Thoracic aorta (tissue), 2 donors: ENCODE measurements around the gene EP400. TPM values are rescaled to one million over a fixed set of nuclear protein-coding genes. Genes with fewer than 3 reads are reported as not detected.
"Not testable (repeated sequence)": the region's sequence is repeated elsewhere in the genome, so short reads cannot be mapped to it uniquely, and the experiment has no call there.

Experiments
- ATAC-seq: fragments of 150-250 bp; one replicate; pipeline ENCODE4 v1.8.0; 2017; ENCODE audit warnings: low read depth; ENCODE audit not compliant: insufficient number of reproducible peaks, low FRiP score
- DNase-seq: peaks from one replicate; pipeline ENCODE4 v3.0.0-alpha.2; 2020; ENCODE audit warnings: low spot score
- H3K27ac ChIP-seq, 2 donors: fragments of 200-600 bp; sonication (generic); 1 replicate in 1 of 2; 2 replicates in 1 of 2; pipeline ENCODE4 v1.5.1; 2016; ENCODE audit warnings: mild to moderate bottlenecking in 2 of 2, moderate library complexity in 2 of 2
- H3K27me3 ChIP-seq: fragments of 200-600 bp; sonication (generic); replicated peaks from 2 replicates; pipeline ENCODE4 v1.6.0; 2016; ENCODE audit warnings: mild to moderate bottlenecking; ENCODE audit not compliant: insufficient read depth
- H3K36me3 ChIP-seq: fragments of 200-600 bp; sonication (generic); one replicate; pipeline ENCODE4 v1.5.1; 2016
- H3K4me1 ChIP-seq, 2 donors: fragments of 200-600 bp; sonication (generic); 1 replicate in 1 of 2; 2 replicates in 1 of 2; pipeline versions ENCODE4 v1.5.1 to v1.6.0; 2016; ENCODE audit warnings: low read depth in 2 of 2, mild to moderate bottlenecking in 1 of 2; ENCODE audit not compliant: control insufficient read depth in 1 of 2
- H3K4me3 ChIP-seq: fragments of 200-600 bp; sonication (generic); 2 replicates; pipeline ENCODE4 v1.5.1; 2016; ENCODE audit warnings: mild to moderate bottlenecking
- H3K9me3 ChIP-seq: fragments of 200-600 bp; sonication (generic); 2 replicates; pipeline ENCODE4 v1.5.1; 2016
- total RNA-seq, 2 donors: library from RNA; depleted of rRNA; stranded (reverse); fragments of >200 nt; gene quantifications; one replicate each; pipeline versions ENCODE4 v1.1.0 to v1.2.3, GENCODE V29; 2016
- TF ChIP-seq, protein P1 (sequence below): fragments of 200-600 bp; sonication (generic); IDR thresholded peaks from one replicate; pipeline ENCODE4 v1.5.1; 2019; ENCODE audit warnings: antibody characterized with exemption

EP400 gene
- total RNA-seq, 2 donors from 2014 or later = 20.2 to 47.3 TPM

DNA sequence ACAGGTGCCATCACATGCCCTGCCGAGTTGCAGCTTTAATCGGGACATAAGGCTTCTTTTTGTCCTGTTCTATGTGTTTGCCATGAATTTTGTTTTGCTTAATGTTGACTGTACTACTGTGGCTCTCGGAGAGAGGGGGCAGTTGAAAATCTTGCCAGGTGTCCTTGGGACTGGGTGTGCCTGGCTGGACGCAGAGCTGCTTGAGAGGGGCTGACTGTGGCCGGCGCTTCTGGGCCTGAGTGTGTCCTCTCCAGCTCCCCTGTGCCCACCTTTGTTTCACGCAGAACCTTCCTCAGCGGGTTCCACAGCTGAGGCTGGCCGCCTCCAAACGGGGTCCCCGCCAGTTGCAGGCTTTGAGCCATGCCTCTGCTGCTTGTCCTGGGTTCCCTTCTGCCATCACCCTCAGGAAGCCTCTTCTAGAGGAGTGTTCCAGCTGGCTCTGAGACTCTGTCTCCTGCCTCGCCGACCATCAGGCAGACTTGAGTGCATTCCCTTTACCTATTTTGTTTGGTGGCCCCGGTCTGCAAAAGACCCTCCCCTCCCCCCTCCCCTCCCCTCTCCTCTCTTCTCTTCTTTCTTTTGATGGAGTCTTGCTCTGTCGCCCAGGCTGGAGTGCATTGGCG lies 144.6 kb downstream of the EP400 start:
- DNase-seq = no peak
- no peak for ATAC-seq
- H3K4me3 ChIP-seq = no peak overlapping the region
- no peak overlapping the region for H3K27ac ChIP-seq
- H3K36me3 ChIP-seq = no peaks in the 10 kb centered on the region
- H3K9me3 ChIP-seq = no peaks in the 10 kb centered on the region
- TF ChIP-seq, protein P1, sequence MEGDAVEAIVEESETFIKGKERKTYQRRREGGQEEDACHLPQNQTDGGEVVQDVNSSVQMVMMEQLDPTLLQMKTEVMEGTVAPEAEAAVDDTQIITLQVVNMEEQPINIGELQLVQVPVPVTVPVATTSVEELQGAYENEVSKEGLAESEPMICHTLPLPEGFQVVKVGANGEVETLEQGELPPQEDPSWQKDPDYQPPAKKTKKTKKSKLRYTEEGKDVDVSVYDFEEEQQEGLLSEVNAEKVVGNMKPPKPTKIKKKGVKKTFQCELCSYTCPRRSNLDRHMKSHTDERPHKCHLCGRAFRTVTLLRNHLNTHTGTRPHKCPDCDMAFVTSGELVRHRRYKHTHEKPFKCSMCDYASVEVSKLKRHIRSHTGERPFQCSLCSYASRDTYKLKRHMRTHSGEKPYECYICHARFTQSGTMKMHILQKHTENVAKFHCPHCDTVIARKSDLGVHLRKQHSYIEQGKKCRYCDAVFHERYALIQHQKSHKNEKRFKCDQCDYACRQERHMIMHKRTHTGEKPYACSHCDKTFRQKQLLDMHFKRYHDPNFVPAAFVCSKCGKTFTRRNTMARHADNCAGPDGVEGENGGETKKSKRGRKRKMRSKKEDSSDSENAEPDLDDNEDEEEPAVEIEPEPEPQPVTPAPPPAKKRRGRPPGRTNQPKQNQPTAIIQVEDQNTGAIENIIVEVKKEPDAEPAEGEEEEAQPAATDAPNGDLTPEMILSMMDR = no peak
- H3K4me1 ChIP-seq = no peaks in the 10 kb centered on the region
- H3K27me3 ChIP-seq = no peaks in the 10 kb centered on the region

DNA sequence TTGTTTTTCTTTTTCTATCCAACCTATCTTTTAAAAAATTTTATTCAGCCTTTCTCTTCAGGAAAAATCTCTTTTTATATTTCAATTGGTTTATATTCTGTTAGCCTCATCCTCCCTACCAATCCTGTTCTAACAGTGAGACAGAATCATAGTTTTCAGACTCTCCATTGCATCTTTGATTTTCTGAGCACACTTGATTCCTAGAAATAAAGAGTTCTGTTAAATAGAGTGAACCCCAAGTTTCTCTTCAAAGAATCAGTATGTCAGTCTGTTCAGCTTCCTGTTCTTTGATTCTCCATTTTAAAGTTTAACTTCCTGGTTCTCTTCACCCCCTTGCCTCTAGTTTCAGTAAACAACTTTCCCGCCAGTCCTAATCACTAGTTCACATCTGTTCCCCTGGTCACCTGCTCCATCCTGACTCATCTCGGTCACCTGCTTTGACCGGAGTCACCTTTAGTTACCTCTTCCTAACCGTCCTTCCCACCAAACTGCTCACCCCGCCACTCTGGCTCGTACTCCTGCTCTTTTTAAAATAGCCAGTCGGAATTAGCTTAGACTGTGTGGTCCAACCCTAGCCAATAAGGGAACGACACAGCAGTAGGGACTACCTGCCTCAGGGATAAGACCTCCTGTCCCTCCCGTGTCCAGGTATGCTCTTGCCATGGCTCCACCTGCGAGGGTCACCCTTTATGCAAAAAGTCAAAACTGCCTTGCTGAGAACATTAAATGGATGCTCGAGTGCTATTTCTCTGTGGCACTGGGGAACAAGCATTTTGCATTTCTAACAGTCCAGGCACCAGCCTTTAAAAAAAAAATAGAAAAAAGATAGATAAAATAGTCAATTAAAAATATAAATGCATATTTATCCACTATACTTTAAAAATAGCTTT lies 146.0 kb downstream of the EP400 start:
- Histone ChIP-seq H3K4me1 (no peaks in the 10 kb centered on the region), H3K4me3 (no peak overlapping the region), H3K9me3 (no peaks in the 10 kb centered on the region), H3K27ac (no peak overlapping the region), H3K36me3 (peaks cover 7% of the 10 kb centered on the region), H3K27me3 (no peaks in the 10 kb centered on the region)
- ATAC-seq (no peak), DNase-seq (no peak)
- TF ChIP-seq, protein P1 = no peak

DNA sequence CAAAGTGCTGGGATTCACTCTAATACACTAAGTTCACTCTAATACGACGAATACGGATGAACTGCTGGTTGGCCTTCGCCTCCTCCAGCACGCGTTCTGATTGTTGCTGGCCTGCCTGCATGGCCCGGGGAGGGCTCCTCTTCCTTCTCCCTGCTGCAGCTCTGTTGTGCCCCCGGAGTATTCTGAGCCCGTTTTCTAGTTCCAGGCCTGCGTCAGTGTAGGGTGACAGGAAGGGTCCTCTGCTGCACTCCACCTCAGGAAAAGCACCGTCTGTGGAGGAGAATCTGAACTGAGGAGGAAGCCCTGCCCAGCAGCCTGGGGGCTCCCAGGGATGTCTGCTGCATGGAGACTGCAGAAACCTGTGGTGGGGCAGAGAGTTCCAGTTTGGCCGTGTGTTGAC lies 150.0 kb downstream of the EP400 start:
- H3K27ac ChIP-seq = no peak overlapping the region
- no peak overlapping the region for H3K4me3 ChIP-seq
- TF ChIP-seq, protein P1 = no peak
- no peaks in the 10 kb centered on the region for H3K9me3 ChIP-seq
- peaks cover 7% of the 10 kb centered on the region for H3K36me3 ChIP-seq
- no peak for DNase-seq
- no peaks in the 10 kb centered on the region for H3K4me1 ChIP-seq
- no peak for ATAC-seq
- H3K27me3 ChIP-seq = no peaks in the 10 kb centered on the region

DNA sequence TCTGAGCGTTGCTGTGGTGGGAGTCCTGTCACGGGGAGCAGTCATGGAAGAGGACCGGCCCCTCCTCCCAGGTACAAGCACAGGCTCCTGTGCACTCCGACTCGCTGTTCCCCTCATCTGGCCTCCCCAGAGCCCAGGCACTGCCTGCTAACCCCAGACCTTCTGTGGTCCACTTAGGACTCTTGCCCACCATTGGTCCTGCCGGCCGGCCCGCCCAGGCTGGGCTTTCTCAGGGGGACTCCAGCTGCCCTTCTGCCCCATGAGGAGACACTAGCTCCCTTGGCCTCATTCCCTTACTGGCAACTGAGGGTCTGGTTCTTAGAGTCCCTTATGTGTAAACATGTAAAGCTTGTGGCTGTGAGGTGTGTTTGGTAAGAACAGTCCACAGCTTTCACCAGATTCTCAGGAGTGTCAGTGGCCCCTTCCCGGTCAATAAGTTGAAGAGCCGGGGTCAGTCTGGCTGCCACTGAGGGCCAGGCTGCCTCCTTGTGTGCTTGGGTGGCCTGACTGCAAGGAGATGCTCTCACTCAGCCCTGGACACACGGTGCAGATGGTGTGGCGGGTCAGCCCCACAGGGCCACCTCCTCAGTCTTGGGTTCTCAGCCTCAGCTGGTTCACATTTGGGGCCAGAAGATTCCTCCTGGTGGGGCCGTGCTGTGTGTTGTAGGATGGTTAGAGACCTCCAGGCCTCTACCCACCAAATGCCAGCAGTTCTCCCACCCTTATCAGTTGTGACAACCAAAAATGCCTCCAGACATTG lies 150.7 kb downstream of the EP400 start:
- TF ChIP-seq, protein P1 = no peak
- DNase-seq (no peak), ATAC-seq (no peak)
- H3K4me1 ChIP-seq = no peaks in the 10 kb centered on the region
- H3K36me3 ChIP-seq = peaks cover 13% of the 10 kb centered on the region
- no peak overlapping the region for H3K27ac ChIP-seq
- H3K9me3 ChIP-seq = no peaks in the 10 kb centered on the region
- no peaks in the 10 kb centered on the region for H3K27me3 ChIP-seq
- no peak overlapping the region for H3K4me3 ChIP-seq

DNA sequence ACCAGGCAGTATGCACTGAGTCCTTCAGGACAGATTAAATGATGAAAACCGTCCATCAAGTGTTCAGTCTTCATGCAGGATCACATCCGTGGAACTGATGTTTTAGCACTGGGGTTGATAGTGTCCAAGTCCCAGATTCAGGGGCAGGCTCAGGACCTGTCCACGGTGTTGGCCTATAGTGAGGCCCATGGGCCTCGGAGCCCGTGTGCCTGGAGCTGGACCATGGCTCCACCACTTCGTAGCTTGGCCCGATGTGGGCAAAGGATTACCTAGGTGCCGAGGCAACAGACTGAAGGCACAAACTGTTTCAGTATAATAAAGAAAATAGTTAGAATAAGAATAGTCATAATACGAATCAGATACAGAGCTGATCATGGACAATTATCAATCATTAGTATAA lies 152.6 kb downstream of the EP400 start:
- TF ChIP-seq, protein P1 = no peak
- no peak overlapping the region for H3K4me3 ChIP-seq
- ATAC-seq (no peak), DNase-seq (no peak)
- no peaks in the 10 kb centered on the region for H3K9me3 ChIP-seq
- H3K4me1 ChIP-seq = no peaks in the 10 kb centered on the region
- peaks cover 13% of the 10 kb centered on the region for H3K36me3 ChIP-seq
- H3K27ac ChIP-seq = no peak overlapping the region
- H3K27me3 ChIP-seq = no peaks in the 10 kb centered on the region

DNA sequence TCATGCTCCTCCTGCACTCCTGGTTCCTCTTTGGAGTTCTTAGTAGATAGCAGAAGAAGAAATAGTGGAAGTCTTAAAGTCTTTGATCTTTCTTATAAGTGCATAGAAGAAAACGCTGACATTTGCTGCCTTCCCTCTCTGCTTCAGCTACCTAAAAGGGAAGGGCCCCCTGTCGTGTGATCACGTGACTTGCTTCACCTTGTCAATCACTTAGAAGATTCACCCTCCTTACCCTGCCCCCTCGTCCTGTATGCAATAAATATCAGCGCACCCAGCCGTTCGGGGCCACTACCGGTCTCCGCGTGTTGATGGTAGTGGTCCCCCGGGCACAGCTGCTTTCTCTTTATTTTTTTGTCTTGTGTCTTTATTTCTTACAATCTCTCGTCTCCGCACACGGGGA lies 153.3 kb downstream of the EP400 start:
- H3K4me1 ChIP-seq, H3K27me3 ChIP-seq, ATAC-seq, H3K9me3 ChIP-seq, DNase-seq, H3K27ac ChIP-seq, H3K4me3 ChIP-seq: not testable (repeated sequence)
- peaks cover 13% of the 10 kb centered on the region for H3K36me3 ChIP-seq
